SK-N-SH treated with all-trans-retinoic acid at 6 μM for 48 hours (cell line): Measurements from ENCODE around the gene CUTA.

Experiments
- ATAC-seq: fragments of 200-7000 bp; cut with Tn5 transposase; 3 replicates; pipeline ENCODE4 v1.9.1; 2020; ENCODE audit warnings: mild to moderate bottlenecking, moderate library complexity
- ARNTL ChIP-seq: fragments of 450-650 bp; formaldehyde crosslinking; IDR thresholded peaks from 2 replicates; pipeline ENCODE4 v1.5.0; 2020; ENCODE audit warnings: low read depth, mild to moderate bottlenecking, moderate library complexity, borderline replicate concordance
- BACH2 ChIP-seq: fragments of 250-450 bp; sonication (Bioruptor Pico); IDR thresholded peaks from 2 replicates; pipeline ENCODE4 v1.9.0; 2021; ENCODE audit warnings: mild to moderate bottlenecking, borderline replicate concordance
- CSDC2 ChIP-seq: fragments of 250-450 bp; sonication (Bioruptor Pico); IDR thresholded peaks from 2 replicates; pipeline ENCODE4 v1.5.0; 2020; ENCODE audit warnings: mild to moderate bottlenecking, moderate library complexity
- GLIS3 ChIP-seq: fragments of 250-450 bp; sonication (Bioruptor Pico); IDR thresholded peaks from 2 replicates; pipeline ENCODE4 v1.5.0; 2020; ENCODE audit warnings: mild to moderate bottlenecking, moderate library complexity
- OSR1 ChIP-seq: fragments of 250-450 bp; sonication (Bioruptor Pico); IDR thresholded peaks from 2 replicates; pipeline ENCODE4 v1.8.0; 2022; ENCODE audit warnings: moderate library complexity, mild to moderate bottlenecking, inconsistent platforms
- PPARA ChIP-seq: fragments of 250-450 bp; sonication (Bioruptor Pico); IDR thresholded peaks from 2 replicates; pipeline ENCODE4 v1.5.0; 2020; ENCODE audit warnings: mild to moderate bottlenecking, borderline replicate concordance
- RARB ChIP-seq: fragments of 250-450 bp; sonication (Bioruptor Pico); IDR thresholded peaks from 2 replicates; pipeline ENCODE4 v1.8.0; 2021; ENCODE audit warnings: mild to moderate bottlenecking, moderate library complexity
- SNAI2 ChIP-seq: fragments of 250-450 bp; sonication (Bioruptor Pico); IDR thresholded peaks from 2 replicates; pipeline ENCODE4 v1.5.0; 2020; ENCODE audit warnings: mild to moderate bottlenecking, moderate library complexity
- TCF4 ChIP-seq: fragments of 250-450 bp; sonication (Bioruptor Pico); IDR thresholded peaks from 2 replicates; pipeline ENCODE4 v1.8.0; 2021; ENCODE audit warnings: mild to moderate bottlenecking, moderate library complexity, borderline replicate concordance
- TOX ChIP-seq: fragments of 250-450 bp; sonication (Bioruptor Pico); IDR thresholded peaks from 2 replicates; pipeline ENCODE4 v1.8.0; 2021; ENCODE audit warnings: mild to moderate bottlenecking, moderate library complexity, borderline replicate concordance
- ZC3H10 ChIP-seq: fragments of 250-450 bp; sonication (Bioruptor Pico); IDR thresholded peaks from 2 replicates; pipeline ENCODE4 v1.5.1; 2021; ENCODE audit warnings: mild to moderate bottlenecking, moderate library complexity
- ZFP3 ChIP-seq: fragments of 250-450 bp; sonication (Bioruptor Pico); IDR thresholded peaks from 2 replicates; pipeline ENCODE4 v1.5.0; 2020; ENCODE audit warnings: mild to moderate bottlenecking, moderate library complexity
- ZFP30 ChIP-seq: fragments of 450-650 bp; formaldehyde crosslinking; IDR thresholded peaks from 2 replicates; pipeline ENCODE4 v1.5.0; 2022; ENCODE audit warnings: mild to moderate bottlenecking, moderate library complexity
- ZNF565 ChIP-seq: fragments of 450-650 bp; formaldehyde crosslinking; conservative IDR thresholded peaks from 2 replicates; pipeline ENCODE4 v1.5.0; 2020; ENCODE audit warnings: low read depth, mild to moderate bottlenecking, moderate library complexity
- ZNF70 ChIP-seq: fragments of 450-650 bp; formaldehyde crosslinking; IDR thresholded peaks from 2 replicates; pipeline ENCODE4 v1.5.0; 2020; ENCODE audit warnings: mild to moderate bottlenecking, moderate library complexity
- TF ChIP-seq, protein P1 (sequence below): fragments of 250-450 bp; sonication (Bioruptor Pico); IDR thresholded peaks from 2 replicates; pipeline ENCODE4 v1.8.0; 2020; ENCODE audit warnings: mild to moderate bottlenecking, moderate library complexity, borderline replicate concordance
- TF ChIP-seq, protein P2 (sequence below): fragments of 250-450 bp; sonication (Bioruptor Pico); IDR thresholded peaks from 2 replicates; pipeline ENCODE4 v1.5.1; 2020; ENCODE audit warnings: low read depth, mild to moderate bottlenecking, moderate library complexity
- TF ChIP-seq, protein P3 (sequence below): fragments of 250-450 bp; sonication (Bioruptor Pico); IDR thresholded peaks from 2 replicates; pipeline ENCODE4 v1.8.0; 2021; ENCODE audit warnings: low read depth, mild to moderate bottlenecking, moderate library complexity, borderline replicate concordance
- TF ChIP-seq, protein P4 (sequence below): fragments of 250-450 bp; sonication (Bioruptor Pico); IDR thresholded peaks from 2 replicates; pipeline ENCODE4 v1.5.0; 2020; ENCODE audit warnings: mild to moderate bottlenecking, moderate library complexity

Gene CUTA

DNA sequence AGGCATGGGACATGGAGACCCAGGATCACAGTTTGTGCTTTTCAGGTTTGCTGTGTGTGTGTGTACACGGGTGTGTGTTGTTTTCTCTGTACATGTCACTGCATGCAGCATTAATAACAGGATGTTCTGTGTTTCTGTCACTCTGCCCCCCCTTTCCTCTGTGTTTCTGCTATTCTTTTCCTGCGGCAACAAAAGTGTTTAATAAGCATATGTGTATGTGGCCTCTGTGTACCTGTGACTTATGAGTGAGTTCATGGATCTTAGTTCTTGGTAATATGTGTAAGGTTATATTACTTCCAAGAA lies 11.8 kb upstream of the CUTA start (continued):
- TF ChIP-seq, protein P1, sequence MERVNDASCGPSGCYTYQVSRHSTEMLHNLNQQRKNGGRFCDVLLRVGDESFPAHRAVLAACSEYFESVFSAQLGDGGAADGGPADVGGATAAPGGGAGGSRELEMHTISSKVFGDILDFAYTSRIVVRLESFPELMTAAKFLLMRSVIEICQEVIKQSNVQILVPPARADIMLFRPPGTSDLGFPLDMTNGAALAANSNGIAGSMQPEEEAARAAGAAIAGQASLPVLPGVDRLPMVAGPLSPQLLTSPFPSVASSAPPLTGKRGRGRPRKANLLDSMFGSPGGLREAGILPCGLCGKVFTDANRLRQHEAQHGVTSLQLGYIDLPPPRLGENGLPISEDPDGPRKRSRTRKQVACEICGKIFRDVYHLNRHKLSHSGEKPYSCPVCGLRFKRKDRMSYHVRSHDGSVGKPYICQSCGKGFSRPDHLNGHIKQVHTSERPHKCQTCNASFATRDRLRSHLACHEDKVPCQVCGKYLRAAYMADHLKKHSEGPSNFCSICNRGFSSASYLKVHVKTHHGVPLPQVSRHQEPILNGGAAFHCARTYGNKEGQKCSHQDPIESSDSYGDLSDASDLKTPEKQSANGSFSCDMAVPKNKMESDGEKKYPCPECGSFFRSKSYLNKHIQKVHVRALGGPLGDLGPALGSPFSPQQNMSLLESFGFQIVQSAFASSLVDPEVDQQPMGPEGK (CRISPR knock-in tag), result no peak
- TF ChIP-seq, protein P2, sequence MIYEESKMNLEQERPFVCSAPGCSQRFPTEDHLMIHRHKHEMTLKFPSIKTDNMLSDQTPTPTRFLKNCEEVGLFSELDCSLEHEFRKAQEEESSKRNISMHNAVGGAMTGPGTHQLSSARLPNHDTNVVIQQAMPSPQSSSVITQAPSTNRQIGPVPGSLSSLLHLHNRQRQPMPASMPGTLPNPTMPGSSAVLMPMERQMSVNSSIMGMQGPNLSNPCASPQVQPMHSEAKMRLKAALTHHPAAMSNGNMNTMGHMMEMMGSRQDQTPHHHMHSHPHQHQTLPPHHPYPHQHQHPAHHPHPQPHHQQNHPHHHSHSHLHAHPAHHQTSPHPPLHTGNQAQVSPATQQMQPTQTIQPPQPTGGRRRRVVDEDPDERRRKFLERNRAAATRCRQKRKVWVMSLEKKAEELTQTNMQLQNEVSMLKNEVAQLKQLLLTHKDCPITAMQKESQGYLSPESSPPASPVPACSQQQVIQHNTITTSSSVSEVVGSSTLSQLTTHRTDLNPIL (CRISPR knock-in tag), result no peak
- TF ChIP-seq ARNTL, result no peak
- no peak for TF ChIP-seq BACH2 (CRISPR knock-in tag)
- TF ChIP-seq CSDC2 (CRISPR knock-in tag), result no peak
- no peak for TF ChIP-seq PPARA (CRISPR knock-in tag)

DNA sequence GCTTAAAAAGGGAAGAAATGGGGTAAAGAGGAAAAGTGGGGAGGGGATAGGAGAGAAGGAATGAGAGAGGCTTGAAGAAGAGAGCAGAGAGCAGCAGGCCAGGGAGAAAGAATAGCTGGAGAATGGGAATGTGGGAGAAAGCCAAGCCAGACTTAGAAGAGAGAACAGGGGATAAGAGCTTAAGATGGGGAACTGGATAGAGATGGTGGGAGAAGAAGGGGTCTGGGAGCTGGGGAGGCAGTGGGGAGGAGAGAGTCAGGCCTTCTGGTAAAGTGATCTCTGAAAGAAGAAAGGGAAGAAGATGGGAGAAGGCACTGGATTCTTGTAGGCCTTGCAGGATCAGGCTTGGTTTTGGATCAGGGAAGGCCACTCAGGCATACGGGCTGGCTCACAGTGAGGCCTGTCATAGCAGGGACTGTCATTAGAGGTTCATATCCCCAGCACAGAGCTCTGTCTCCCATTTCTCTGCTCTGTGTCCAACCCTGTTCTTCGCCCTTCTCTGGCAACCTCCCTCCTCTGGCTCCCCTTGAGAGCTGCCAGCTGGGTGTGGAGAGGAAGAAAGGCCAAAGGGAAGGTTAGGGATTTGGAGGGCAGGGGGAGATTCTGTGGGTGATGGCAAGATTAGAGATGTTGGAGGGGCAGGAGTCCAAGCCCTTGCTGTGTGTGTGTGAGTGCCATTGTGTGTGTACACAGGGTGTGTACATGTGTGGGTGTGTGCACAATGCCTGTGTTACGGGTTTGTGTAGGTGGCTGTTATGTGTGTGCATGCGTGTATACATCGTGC lies 11.3 kb upstream of the CUTA start:
- ATAC-seq, result no peak
- TF ChIP-seq BACH2 (CRISPR knock-in tag), result no peak

DNA sequence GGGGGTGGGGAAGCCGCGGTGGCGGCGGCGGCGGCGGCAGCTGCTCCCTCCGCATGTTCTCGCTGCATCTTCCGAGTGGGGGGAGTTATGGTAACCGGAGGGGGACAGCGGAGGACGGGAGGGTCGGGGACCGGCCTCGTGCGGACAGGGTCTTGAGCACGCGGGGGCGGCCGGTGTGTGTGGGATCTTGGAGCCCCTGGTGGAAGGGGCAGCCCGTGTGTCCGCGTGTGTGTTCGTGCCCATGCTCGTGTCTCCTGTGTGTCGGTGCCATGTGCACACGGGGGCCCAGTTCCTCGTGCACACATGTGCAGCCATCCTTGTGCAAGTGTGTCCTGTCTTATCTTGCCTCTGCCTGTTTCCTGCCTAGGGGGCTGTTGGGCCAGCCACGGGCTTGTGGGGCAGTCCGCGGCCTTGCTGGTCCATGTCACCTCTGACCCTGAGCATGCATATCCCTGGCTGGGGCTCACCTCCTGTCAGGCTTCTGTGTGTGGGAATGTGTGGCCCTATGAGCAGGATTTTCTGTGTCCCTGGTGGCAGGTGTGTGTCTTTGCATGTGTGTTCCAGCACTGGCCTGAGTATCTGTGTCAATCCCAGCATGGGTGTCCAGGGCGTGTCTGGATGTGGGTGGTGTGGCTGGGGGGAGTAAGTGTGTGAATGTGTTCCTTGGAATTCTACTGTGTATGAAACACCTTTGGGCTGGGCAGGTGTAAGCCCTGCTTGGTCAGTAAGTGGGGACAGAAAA lies 10.5 kb upstream of the CUTA start:
- TF ChIP-seq ZNF565 (no peak), BACH2 (CRISPR knock-in tag) (no peak), CSDC2 (CRISPR knock-in tag) (no peak), PPARA (CRISPR knock-in tag) (no peak), SNAI2 (CRISPR knock-in tag) (no peak), TCF4 (no peak), GLIS3 (CRISPR knock-in tag) (no peak), ZFP3 (CRISPR knock-in tag) (no peak), ARNTL (no peak), ZFP30 (no peak), RARB (CRISPR knock-in tag) (no peak)
- TF ChIP-seq, protein P1 (CRISPR knock-in tag), result no peak
- TF ChIP-seq, protein P3, sequence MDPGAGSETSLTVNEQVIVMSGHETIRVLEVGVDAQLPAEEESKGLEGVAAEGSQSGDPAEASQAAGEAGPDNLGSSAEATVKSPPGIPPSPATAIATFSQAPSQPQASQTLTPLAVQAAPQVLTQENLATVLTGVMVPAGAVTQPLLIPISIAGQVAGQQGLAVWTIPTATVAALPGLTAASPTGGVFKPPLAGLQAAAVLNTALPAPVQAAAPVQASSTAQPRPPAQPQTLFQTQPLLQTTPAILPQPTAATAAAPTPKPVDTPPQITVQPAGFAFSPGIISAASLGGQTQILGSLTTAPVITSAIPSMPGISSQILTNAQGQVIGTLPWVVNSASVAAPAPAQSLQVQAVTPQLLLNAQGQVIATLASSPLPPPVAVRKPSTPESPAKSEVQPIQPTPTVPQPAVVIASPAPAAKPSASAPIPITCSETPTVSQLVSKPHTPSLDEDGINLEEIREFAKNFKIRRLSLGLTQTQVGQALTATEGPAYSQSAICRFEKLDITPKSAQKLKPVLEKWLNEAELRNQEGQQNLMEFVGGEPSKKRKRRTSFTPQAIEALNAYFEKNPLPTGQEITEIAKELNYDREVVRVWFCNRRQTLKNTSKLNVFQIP, result no peak
- ATAC-seq, result peak; percentile 14

DNA sequence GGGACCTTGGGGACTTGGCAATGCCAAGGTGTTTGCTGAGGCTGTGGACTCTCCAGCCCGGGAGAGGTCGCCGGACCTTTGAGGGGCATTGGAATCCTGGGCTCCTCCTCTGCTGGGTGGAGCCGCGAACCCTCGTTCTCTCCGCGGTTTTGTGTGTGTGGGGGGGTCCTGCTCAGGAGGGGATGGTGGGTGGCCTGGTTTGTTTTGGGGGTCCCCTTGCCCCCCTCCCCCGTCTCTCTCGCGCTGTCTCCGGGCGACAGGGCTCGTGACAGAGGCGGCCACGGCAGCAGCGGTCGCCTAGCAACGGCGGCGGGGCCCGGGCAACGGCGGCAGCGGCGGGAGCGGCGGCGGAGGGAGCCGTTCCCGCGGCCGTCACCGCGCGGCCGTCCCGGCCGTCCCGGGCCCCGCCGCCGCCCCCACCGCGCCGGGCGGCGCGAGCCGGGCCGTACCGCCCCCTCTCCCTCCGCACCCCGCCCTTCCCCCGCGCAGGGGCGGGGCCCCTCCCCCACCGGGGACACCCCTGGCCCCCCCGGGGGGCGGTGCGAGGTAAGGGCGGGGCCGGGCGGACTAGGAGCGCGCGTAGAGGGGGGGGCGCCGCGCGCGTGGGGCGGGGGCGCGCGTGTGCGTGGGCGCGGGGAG lies 9.8 kb upstream of the CUTA start:
- ATAC-seq, result peak; percentile 19
- TF ChIP-seq, protein P3, result no peak
- no peak for TF ChIP-seq ZC3H10 (CRISPR knock-in tag)
- TF ChIP-seq ZNF565, result no peak
- no peak for TF ChIP-seq TOX (CRISPR knock-in tag)
- no peak for TF ChIP-seq GLIS3 (CRISPR knock-in tag)
- no peak for TF ChIP-seq PPARA (CRISPR knock-in tag)
- TF ChIP-seq, protein P4, sequence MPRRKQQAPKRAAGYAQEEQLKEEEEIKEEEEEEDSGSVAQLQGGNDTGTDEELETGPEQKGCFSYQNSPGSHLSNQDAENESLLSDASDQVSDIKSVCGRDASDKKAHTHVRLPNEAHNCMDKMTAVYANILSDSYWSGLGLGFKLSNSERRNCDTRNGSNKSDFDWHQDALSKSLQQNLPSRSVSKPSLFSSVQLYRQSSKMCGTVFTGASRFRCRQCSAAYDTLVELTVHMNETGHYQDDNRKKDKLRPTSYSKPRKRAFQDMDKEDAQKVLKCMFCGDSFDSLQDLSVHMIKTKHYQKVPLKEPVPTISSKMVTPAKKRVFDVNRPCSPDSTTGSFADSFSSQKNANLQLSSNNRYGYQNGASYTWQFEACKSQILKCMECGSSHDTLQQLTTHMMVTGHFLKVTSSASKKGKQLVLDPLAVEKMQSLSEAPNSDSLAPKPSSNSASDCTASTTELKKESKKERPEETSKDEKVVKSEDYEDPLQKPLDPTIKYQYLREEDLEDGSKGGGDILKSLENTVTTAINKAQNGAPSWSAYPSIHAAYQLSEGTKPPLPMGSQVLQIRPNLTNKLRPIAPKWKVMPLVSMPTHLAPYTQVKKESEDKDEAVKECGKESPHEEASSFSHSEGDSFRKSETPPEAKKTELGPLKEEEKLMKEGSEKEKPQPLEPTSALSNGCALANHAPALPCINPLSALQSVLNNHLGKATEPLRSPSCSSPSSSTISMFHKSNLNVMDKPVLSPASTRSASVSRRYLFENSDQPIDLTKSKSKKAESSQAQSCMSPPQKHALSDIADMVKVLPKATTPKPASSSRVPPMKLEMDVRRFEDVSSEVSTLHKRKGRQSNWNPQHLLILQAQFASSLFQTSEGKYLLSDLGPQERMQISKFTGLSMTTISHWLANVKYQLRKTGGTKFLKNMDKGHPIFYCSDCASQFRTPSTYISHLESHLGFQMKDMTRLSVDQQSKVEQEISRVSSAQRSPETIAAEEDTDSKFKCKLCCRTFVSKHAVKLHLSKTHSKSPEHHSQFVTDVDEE (CRISPR knock-in tag), result no peak
- no peak for TF ChIP-seq ZNF70 (CRISPR knock-in tag)
- TF ChIP-seq, protein P1 (CRISPR knock-in tag), result no peak
- no peak for TF ChIP-seq OSR1 (CRISPR knock-in tag)
- no peak for TF ChIP-seq RARB (CRISPR knock-in tag)
